PC-9 (cell line): ENCODE measurements around the gene PJA1. TPM values are rescaled to one million over a fixed set of nuclear protein-coding genes. Genes with fewer than 3 reads are reported as not detected.

Experiments
- BruUV-seq: library from RNA; stranded (reverse); fragments of 400-500 nt; replicated peaks from 2 replicates; lab custom pipeline; 2021; lab: Mats Ljungman, UMichigan
- CTCF ChIA-PET: fragments of 300-600 bp; sonication (Branson Sonifier 250); formaldehyde crosslinking; loops from one replicate; lab custom pipeline; 2022; ENCODE audit warnings: antibody characterized with exemption; lab: Charles Lee
- POLR2A ChIA-PET: fragments of 300-600 bp; sonication (Branson Sonifier 250); formaldehyde crosslinking; loops from one replicate; lab custom pipeline; 2022; ENCODE audit warnings: antibody characterized with exemption; ENCODE audit not compliant: unreplicated experiment; lab: Charles Lee
- DNase-seq, 2 experiments: peaks; one replicate each; pipeline versions ENCODE4 v3.0.0 to v3.0.0-alpha.2; 2015 to 2022; ENCODE audit warnings: mixed read lengths in 1 of 2
- H2AFZ ChIP-seq: fragments of 200-600 bp; sonication (generic); 2 replicates; pipeline ENCODE4 v1.8.1; 2017; ENCODE audit warnings: antibody characterized with exemption
- H3F3A ChIP-seq: fragments of 200-600 bp; sonication (generic); 2 replicates; pipeline ENCODE4 v1.8.1; 2017; ENCODE audit warnings: antibody characterized with exemption, mild to moderate bottlenecking, low read depth; ENCODE audit not compliant: insufficient read depth
- H3K27ac ChIP-seq: fragments of 200-600 bp; sonication (generic); 2 replicates; pipeline ENCODE4 v1.6.1; 2016; ENCODE audit warnings: mixed run types
- H3K27me3 ChIP-seq: fragments of 200-600 bp; sonication (generic); 2 replicates; pipeline ENCODE4 v1.6.1; 2016; ENCODE audit warnings: low read depth, mixed run types; ENCODE audit not compliant: insufficient read depth
- H3K36me3 ChIP-seq: fragments of 200-600 bp; sonication (generic); 2 replicates; pipeline ENCODE4 v1.6.1; 2016; ENCODE audit warnings: low read depth, mixed run types
- H3K4me1 ChIP-seq: fragments of 200-600 bp; sonication (generic); replicated peaks from 2 replicates; pipeline ENCODE4 v1.6.1; 2016; ENCODE audit warnings: mixed run types; ENCODE audit not compliant: insufficient read depth
- H3K4me2 ChIP-seq: fragments of 200-600 bp; sonication (generic); 2 replicates; pipeline ENCODE4 v1.6.1; 2017; ENCODE audit warnings: mixed run types
- H3K4me3 ChIP-seq: fragments of 200-600 bp; sonication (generic); 2 replicates; pipeline ENCODE4 v1.6.1; 2016; ENCODE audit warnings: mixed run types
- H3K79me2 ChIP-seq: fragments of 200-600 bp; sonication (generic); 2 replicates; pipeline ENCODE4 v1.6.1; 2017; ENCODE audit warnings: low read depth, mixed run types
- H3K9me2 ChIP-seq: fragments of 200-600 bp; sonication (generic); 2 replicates; pipeline ENCODE4 v1.8.1; 2017; ENCODE audit warnings: mild to moderate bottlenecking; ENCODE audit not compliant: insufficient read depth
- H3K9me3 ChIP-seq: fragments of 200-600 bp; sonication (generic); 2 replicates; pipeline ENCODE4 v1.8.1; 2016; ENCODE audit warnings: low read depth; ENCODE audit not compliant: insufficient read depth
- H4K20me1 ChIP-seq: fragments of 200-600 bp; sonication (generic); 2 replicates; pipeline ENCODE4 v1.8.1; 2017; ENCODE audit not compliant: insufficient read depth
- EZH2 ChIP-seq: fragments of 200-600 bp; sonication (generic); IDR thresholded peaks from 2 replicates; pipeline ENCODE4 v1.8.0; 2017; ENCODE audit warnings: antibody characterized with exemption, low read depth
- intact Hi-C: fragments of 100-400 bp; cut with micrococcal nuclease; formaldehyde crosslinking; loops from one replicate; pipeline ENCODE4 v1.10.0; 2022; ENCODE audit not compliant: unreplicated experiment
- total RNA-seq: library from RNA; stranded (reverse); gene quantifications from 2 replicates; pipeline ENCODE4 v1.2.3, GENCODE V29; 2021
- TF ChIP-seq, protein P1 (sequence below): fragments of 200-600 bp; sonication (generic); conservative IDR thresholded peaks from 2 replicates; pipeline ENCODE4 v1.6.1; 2017; ENCODE audit warnings: mixed run types, antibody characterized with exemption, mild to moderate bottlenecking, moderate library complexity

The PJA1 gene
- total RNA-seq, 1 experiment from 2014 or later, result 27.7 TPM

DNA sequence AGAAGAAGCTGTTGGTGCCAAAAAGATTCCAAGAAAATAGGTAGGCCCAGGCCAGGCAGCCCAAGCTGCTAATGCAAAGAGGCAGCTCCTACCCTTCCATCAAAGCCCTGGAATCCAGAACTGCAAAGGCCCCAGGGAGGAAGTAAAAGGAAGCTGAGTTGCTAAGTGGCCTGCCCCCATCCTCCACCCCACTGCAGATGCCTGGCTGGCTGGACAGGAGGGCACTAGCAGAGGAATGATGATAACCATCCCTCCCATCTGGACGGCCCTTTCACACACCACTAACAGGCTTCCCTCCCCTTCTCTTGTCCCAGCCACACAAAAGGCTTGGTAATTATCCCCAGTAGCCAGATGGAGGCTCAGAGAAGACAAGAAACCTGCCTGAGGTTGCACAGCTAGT is 32.4 kb upstream of the PJA1 start:
- no peaks in the 10 kb centered on the region for H3K36me3 ChIP-seq
- H4K20me1 ChIP-seq, result no peaks in the 10 kb centered on the region
- no TSS peak for BruUV-seq
- TF ChIP-seq, protein P1, sequence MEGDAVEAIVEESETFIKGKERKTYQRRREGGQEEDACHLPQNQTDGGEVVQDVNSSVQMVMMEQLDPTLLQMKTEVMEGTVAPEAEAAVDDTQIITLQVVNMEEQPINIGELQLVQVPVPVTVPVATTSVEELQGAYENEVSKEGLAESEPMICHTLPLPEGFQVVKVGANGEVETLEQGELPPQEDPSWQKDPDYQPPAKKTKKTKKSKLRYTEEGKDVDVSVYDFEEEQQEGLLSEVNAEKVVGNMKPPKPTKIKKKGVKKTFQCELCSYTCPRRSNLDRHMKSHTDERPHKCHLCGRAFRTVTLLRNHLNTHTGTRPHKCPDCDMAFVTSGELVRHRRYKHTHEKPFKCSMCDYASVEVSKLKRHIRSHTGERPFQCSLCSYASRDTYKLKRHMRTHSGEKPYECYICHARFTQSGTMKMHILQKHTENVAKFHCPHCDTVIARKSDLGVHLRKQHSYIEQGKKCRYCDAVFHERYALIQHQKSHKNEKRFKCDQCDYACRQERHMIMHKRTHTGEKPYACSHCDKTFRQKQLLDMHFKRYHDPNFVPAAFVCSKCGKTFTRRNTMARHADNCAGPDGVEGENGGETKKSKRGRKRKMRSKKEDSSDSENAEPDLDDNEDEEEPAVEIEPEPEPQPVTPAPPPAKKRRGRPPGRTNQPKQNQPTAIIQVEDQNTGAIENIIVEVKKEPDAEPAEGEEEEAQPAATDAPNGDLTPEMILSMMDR, result no peak
- TF ChIP-seq EZH2, result no peak
- intact Hi-C loops, result no loop called here
- no peak overlapping the region for H3K4me3 ChIP-seq
- no peaks in the 10 kb centered on the region for H3K27me3 ChIP-seq
- H3K79me2 ChIP-seq, result no peaks in the 10 kb centered on the region
- no peaks in the 10 kb centered on the region for H3K4me1 ChIP-seq
- H3F3A ChIP-seq, result no peaks in the 10 kb centered on the region
- no peaks in the 10 kb centered on the region for H3K9me2 ChIP-seq
- H2AFZ ChIP-seq, result no peak overlapping the region
- DNase-seq, result no peak
- H3K27ac ChIP-seq, result no peak overlapping the region
- no peaks in the 10 kb centered on the region for H3K9me3 ChIP-seq
- ChIA-PET CTCF (no interaction called here), POLR2A (no interaction called here)
- H3K4me2 ChIP-seq, result no peak overlapping the region

DNA sequence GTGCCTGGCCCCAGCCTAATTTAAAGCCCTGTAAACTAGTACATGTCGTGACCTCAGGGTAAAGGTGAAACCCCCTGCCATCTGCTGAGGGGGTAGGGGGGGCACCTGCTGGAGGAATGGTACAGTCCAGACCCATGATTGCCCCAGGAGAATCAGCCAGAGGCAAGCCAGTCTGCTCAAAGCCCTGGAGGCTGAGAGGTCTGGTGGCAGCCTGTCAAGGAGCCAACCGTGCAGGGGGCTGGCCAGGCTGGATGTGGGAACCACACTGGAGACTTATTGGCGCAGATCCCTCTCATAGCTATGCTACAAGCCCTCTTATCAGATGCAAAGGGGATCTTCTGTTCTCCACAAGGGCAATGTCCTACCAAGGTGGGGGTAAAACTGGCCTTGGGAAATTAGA is 31.4 kb upstream of the PJA1 start:
- H3K9me2 ChIP-seq, result no peaks in the 10 kb centered on the region
- no peaks in the 10 kb centered on the region for H3K9me3 ChIP-seq
- TF ChIP-seq, protein P1, result no peak
- TF ChIP-seq EZH2, result no peak
- ChIA-PET CTCF (interaction anchor here (0.6 kb wide), 1 partner anchor 959 kb away, joined by 8 read pairs; no protein-coding TSS in a partner anchor), POLR2A (no interaction called here)
- H3F3A ChIP-seq, result no peaks in the 10 kb centered on the region
- BruUV-seq, result no TSS peak
- H2AFZ ChIP-seq, result no peak overlapping the region
- no peak for DNase-seq
- H3K4me1 ChIP-seq, result no peaks in the 10 kb centered on the region
- no peak overlapping the region for H3K4me2 ChIP-seq
- no peaks in the 10 kb centered on the region for H4K20me1 ChIP-seq
- no peaks in the 10 kb centered on the region for H3K36me3 ChIP-seq
- H3K4me3 ChIP-seq, result no peak overlapping the region
- no peaks in the 10 kb centered on the region for H3K79me2 ChIP-seq
- intact Hi-C loops, result no loop called here
- no peak overlapping the region for H3K27ac ChIP-seq
- H3K27me3 ChIP-seq, result no peaks in the 10 kb centered on the region

DNA sequence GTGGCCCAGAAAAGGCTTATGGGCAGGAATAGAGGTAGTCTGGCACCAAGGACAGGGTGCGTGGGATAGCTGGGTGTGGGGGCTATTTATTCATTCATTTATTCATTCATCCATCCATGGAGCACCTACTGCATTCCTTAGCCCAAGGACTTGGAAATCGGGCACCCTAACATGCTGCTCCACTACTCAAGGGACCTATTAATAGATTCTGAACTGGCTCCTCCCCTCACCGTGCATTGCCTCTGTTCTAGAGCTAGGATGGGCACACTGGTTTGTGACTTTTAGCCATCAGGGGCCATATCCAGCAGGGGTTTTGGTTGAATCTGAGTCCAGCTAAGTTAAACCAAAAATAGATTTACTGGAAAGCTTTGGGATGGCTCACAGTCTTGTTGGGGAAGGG is 30.6 kb upstream of the PJA1 start:
- Histone ChIP-seq H3K9me2 (no peaks in the 10 kb centered on the region), H4K20me1 (no peaks in the 10 kb centered on the region), H2AFZ (no peak overlapping the region), H3K4me3 (no peak overlapping the region), H3K27ac (no peak overlapping the region), H3K79me2 (no peaks in the 10 kb centered on the region), H3F3A (no peaks in the 10 kb centered on the region), H3K4me1 (no peaks in the 10 kb centered on the region), H3K36me3 (no peaks in the 10 kb centered on the region), H3K9me3 (no peaks in the 10 kb centered on the region), H3K27me3 (no peaks in the 10 kb centered on the region), H3K4me2 (no peak overlapping the region)
- intact Hi-C loops, result no loop called here
- ChIA-PET CTCF (no interaction called here), POLR2A (no interaction called here)
- no peak for DNase-seq
- no peak for TF ChIP-seq EZH2
- TF ChIP-seq, protein P1, result no peak
- no TSS peak for BruUV-seq
